Neural progenitor cell (in vitro differentiated cells): ENCODE results near the gene ARIH2. TPM values are rescaled to one million over a fixed set of nuclear protein-coding genes. Genes with fewer than 3 reads are reported as not detected.
"Not testable (repeated sequence)": the region's sequence is repeated elsewhere in the genome, so short reads cannot be mapped to it uniquely, and the experiment has no call there.

ENCODE experiments used
- DNase-seq: peaks from one replicate; pipeline ENCODE4 v3.0.0-alpha.2; 2016; ENCODE audit warnings: low spot score
- H2AFZ ChIP-seq: fragments of 200-600 bp; sonication (generic); replicated peaks from 2 replicates; pipeline ENCODE4 v1.6.1; 2016; ENCODE audit warnings: antibody characterized with exemption
- H3F3A ChIP-seq: fragments of 200-600 bp; sonication (generic); 2 replicates; pipeline ENCODE4 v1.6.1; 2016; ENCODE audit warnings: antibody characterized with exemption, low read depth
- H3K27ac ChIP-seq: fragments of 200-600 bp; sonication (generic); 2 replicates; pipeline ENCODE4 v1.5.1; 2016; ENCODE audit warnings: mild to moderate bottlenecking
- H3K27me3 ChIP-seq: fragments of 200-600 bp; sonication (generic); 2 replicates; pipeline ENCODE4 v1.6.1; 2016; ENCODE audit warnings: mild to moderate bottlenecking, moderate library complexity
- H3K36me3 ChIP-seq: fragments of 200-600 bp; sonication (generic); 2 replicates; pipeline ENCODE4 v1.5.1; 2016
- H3K4me1 ChIP-seq: fragments of 200-600 bp; sonication (generic); 2 replicates; pipeline ENCODE4 v1.6.1; 2016; ENCODE audit warnings: mixed run types
- H3K4me2 ChIP-seq: fragments of 200-600 bp; sonication (generic); 2 replicates; pipeline ENCODE4 v1.6.1; 2016
- H3K4me3 ChIP-seq: fragments of 200-600 bp; sonication (generic); 2 replicates; pipeline ENCODE4 v1.5.1; 2016
- H3K79me2 ChIP-seq: fragments of 200-600 bp; sonication (generic); 2 replicates; pipeline ENCODE4 v1.6.1; 2016; ENCODE audit warnings: low read depth
- H3K9ac ChIP-seq: fragments of 200-600 bp; sonication (generic); 2 replicates; pipeline ENCODE4 v1.6.1; 2016
- H3K9me3 ChIP-seq: fragments of 200-600 bp; sonication (generic); 2 replicates; pipeline ENCODE4 v1.5.1; 2016; ENCODE audit warnings: low read depth
- H4K20me1 ChIP-seq: fragments of 200-600 bp; sonication (generic); 2 replicates; pipeline ENCODE4 v1.6.1; 2016; ENCODE audit warnings: low read depth
- H3K27ac Mint-ChIP-seq: 3 replicates; pipeline ENCODE4 v1.8.0; 2021; ENCODE audit warnings: mixed read lengths
- H3K27me3 Mint-ChIP-seq: 2 replicates; pipeline ENCODE4 v1.8.0; 2022; ENCODE audit warnings: low read depth, mild to moderate bottlenecking, inconsistent platforms, moderate library complexity, mixed read lengths; ENCODE audit not compliant: insufficient read depth
- H3K36me3 Mint-ChIP-seq: 3 replicates; pipeline ENCODE4 v1.8.0; 2021; ENCODE audit warnings: mixed read lengths
- H3K4me1 Mint-ChIP-seq: 3 replicates; pipeline ENCODE4 v1.8.0; 2021; ENCODE audit warnings: mixed read lengths
- H3K4me3 Mint-ChIP-seq: 3 replicates; pipeline ENCODE4 v1.8.0; 2021; ENCODE audit warnings: mild to moderate bottlenecking, moderate library complexity, mixed read lengths
- H3K9me3 Mint-ChIP-seq: 3 replicates; pipeline ENCODE4 v1.8.0; 2020; ENCODE audit warnings: mixed read lengths
- EZH2 ChIP-seq: fragments of 200-600 bp; sonication (generic); IDR thresholded peaks from 2 replicates; pipeline ENCODE4 v1.6.1; 2017; ENCODE audit warnings: antibody characterized with exemption, mild to moderate bottlenecking, moderate library complexity
- EZH2phosphoT487 ChIP-seq: fragments of 200-600 bp; sonication (generic); IDR thresholded peaks from 2 replicates; pipeline ENCODE4 v1.6.1; 2017; ENCODE audit warnings: antibody characterized with exemption
- total RNA-seq: library from RNA; depleted of rRNA; stranded (reverse); fragments of >200 nt; gene quantifications from 2 replicates; pipeline ENCODE4 v1.2.3, GENCODE V29; 2015; ENCODE audit warnings: low replicate concordance
- TF ChIP-seq, protein P1 (sequence below): fragments of 200-600 bp; sonication (generic); IDR thresholded peaks from 2 replicates; pipeline ENCODE4 v1.5.1; 2017; ENCODE audit warnings: antibody characterized with exemption, mild to moderate bottlenecking

ARIH2 gene
- total RNA-seq, 1 donor from 2014 or later, result 101 TPM

DNA sequence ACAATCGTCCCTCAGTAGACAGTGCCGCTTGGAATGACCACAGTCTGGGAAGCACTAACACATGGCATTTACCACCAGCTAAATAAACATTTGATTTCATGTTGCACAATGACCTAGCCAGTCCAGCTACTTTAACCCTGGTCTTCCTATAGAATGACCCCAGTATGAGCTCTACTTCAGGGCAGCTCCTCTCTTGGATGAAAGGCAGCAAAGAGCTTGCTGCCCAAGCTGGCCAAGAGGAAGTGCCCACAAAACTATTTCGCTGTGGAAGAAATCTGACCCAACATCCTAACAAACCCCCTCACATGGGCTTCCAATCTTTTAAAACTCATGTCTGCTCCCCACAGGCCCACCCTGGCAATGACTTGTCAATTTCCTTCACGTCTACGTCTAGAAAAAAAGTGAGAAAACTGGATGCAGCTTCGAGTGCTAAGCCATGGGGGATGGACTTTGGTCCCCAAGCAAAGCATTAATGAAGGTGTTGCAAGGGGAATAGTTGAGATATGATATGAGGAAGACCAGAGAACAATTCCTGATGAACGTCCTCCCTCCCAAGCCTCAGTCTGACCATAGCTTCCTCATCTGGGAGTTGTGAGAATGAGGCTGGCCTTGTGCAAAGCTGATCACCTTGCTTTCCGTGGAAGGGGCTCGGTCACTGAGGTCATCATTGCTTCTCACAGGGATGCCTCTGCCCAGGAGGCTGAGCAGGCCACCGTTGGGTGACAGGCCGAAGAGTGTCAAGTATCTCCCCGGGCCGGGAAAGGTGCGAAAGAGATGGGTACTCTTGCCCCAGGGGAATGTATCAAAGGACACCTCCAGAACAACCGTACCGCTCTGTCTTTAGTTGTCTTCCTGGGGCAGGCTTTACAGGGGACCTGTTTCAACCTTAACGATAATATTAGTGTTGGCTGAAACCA, 20.9 kb upstream of the ARIH2 start:
- no peak overlapping the region for H3K27ac Mint-ChIP-seq

DNA sequence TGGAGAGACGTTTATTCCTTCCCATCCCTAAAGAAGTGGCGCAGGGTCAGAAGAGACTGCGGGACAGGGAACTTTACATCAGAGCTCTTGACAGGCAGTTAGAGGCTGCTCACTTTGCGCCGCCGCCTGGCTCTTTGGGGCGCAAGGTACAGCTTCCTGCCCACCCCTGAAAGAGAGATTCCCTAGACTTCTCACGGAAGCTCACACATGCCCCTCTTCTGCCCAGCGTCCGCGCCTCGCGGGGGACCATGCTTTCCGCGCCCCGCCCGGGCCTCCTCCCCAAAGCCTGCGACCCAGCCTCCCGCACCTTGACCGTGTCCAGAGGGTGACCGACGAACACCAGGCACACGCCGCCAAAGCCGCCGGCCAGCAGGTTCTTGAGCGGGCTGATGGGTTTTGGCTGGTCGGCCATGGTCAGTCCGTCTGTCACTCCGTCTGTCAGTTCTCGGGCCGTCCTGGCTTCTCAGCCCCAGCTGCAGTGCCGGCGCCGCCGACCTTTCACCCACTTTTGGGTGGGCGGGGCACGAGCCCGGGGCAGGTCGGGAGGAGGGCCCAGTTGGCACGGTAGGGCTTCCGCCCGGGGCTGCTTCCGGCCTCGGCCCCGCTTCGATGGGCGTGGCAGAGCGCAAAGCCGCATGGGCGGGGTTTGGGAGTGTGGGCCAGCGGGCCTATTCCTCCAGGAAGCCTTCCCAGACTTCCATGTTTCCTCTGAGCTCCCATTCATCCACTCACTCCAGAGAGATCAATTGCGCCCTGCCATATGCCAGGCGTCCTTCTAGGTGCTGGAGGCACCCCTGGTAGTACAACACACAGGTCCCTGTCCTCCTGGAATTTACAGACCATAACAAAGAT, 20.0 kb upstream of the ARIH2 start, which contains the start of gene SLC25A20:
SLC25A20 (minus strand) TSS at position 500 of the 852 bp plus-strand sequence; CDS start at position 412, 88 bp downstream.
- Histone ChIP-seq H2AFZ (peak within 1 kb of the TSS; percentile 69), H4K20me1 (no peaks in the 10 kb centered on the region), H3K4me2 (peak within 1 kb of the TSS; percentile 82), H3K27ac (no peak within 1 kb of the TSS), H3K27me3 (peaks cover 10% of the 10 kb centered on the region), H3K9ac (no peak within 1 kb of the TSS), H3K4me3 (peak within 1 kb of the TSS; percentile 62), H3K79me2 (no peaks in the 10 kb centered on the region), H3K36me3 (no peaks in the 10 kb centered on the region), H3K4me1 (no peaks in the 10 kb centered on the region), H3F3A (peaks cover 13% of the 10 kb centered on the region), H3K9me3 (no peaks in the 10 kb centered on the region)
- H3K9me3 Mint-ChIP-seq, result no peaks in the 10 kb centered on the region
- peaks cover 14% of the 10 kb centered on the region for H3K4me1 Mint-ChIP-seq
- H3K36me3 Mint-ChIP-seq, result no peaks in the 10 kb centered on the region
- peaks cover 6% of the 10 kb centered on the region for H3K27me3 Mint-ChIP-seq
- peak; percentile 91 for DNase-seq
- no peak within 1 kb of the TSS for H3K27ac Mint-ChIP-seq
- TF ChIP-seq EZH2phosphoT487, result no peak
- TF ChIP-seq, protein P1, sequence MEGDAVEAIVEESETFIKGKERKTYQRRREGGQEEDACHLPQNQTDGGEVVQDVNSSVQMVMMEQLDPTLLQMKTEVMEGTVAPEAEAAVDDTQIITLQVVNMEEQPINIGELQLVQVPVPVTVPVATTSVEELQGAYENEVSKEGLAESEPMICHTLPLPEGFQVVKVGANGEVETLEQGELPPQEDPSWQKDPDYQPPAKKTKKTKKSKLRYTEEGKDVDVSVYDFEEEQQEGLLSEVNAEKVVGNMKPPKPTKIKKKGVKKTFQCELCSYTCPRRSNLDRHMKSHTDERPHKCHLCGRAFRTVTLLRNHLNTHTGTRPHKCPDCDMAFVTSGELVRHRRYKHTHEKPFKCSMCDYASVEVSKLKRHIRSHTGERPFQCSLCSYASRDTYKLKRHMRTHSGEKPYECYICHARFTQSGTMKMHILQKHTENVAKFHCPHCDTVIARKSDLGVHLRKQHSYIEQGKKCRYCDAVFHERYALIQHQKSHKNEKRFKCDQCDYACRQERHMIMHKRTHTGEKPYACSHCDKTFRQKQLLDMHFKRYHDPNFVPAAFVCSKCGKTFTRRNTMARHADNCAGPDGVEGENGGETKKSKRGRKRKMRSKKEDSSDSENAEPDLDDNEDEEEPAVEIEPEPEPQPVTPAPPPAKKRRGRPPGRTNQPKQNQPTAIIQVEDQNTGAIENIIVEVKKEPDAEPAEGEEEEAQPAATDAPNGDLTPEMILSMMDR, result peak; percentile 3
- peak within 1 kb of the TSS; percentile 85 for H3K4me3 Mint-ChIP-seq

More for the DNA sequence above, 20.9 kb upstream of the ARIH2 start:
- Histone ChIP-seq H3K4me2 (peak overlapping the region; percentile 82), H4K20me1 (no peaks in the 10 kb centered on the region), H3K79me2 (no peaks in the 10 kb centered on the region), H3K4me3 (peak overlapping the region; percentile 62), H3K9me3 (no peaks in the 10 kb centered on the region), H3K4me1 (no peaks in the 10 kb centered on the region), H3K9ac (no peak overlapping the region), H3F3A (peaks cover 13% of the 10 kb centered on the region), H3K27me3 (peaks cover 10% of the 10 kb centered on the region), H2AFZ (peak overlapping the region; percentile 69), H3K27ac (no peak overlapping the region), H3K36me3 (no peaks in the 10 kb centered on the region)
- Mint-ChIP-seq H3K36me3 (no peaks in the 10 kb centered on the region), H3K27me3 (peaks cover 6% of the 10 kb centered on the region), H3K4me1 (peaks cover 14% of the 10 kb centered on the region), H3K4me3 (peak overlapping the region; percentile 85), H3K9me3 (no peaks in the 10 kb centered on the region)
- no peak for DNase-seq
- TF ChIP-seq, protein P1, result no peak
- TF ChIP-seq EZH2, result no peak
- no peak for TF ChIP-seq EZH2phosphoT487

DNA sequence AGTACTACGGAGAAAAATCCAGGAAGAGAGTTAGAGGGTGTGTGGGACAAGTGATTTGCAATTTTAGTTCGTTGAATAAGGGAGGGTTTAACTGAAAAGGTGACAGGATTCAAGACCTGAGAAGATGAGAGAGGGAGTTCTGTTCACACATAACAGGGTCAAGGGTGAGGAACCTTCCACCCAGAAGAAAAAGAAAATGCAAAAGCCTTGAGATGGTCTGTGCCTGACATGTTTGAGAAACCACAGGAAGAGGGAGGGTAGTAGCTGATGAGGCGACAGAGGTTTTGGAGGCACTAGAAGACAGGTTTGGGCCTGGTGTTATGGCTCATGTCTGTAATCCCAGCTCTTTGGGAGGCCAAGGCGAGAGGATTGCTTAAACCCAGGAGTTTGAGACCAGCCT, 19.4 kb upstream of the ARIH2 start:
- no peak overlapping the region for H3K27ac ChIP-seq
- peaks cover 13% of the 10 kb centered on the region for H3F3A ChIP-seq
- H3K27me3 ChIP-seq, result peaks cover 10% of the 10 kb centered on the region
- peak overlapping the region; percentile 82 for H3K4me2 ChIP-seq
- no peaks in the 10 kb centered on the region for H3K36me3 ChIP-seq
- no peak overlapping the region for H2AFZ ChIP-seq
- H3K4me3 ChIP-seq, result peak overlapping the region; percentile 62
- peaks cover 6% of the 10 kb centered on the region for H3K27me3 Mint-ChIP-seq
- H3K9me3 ChIP-seq, result no peaks in the 10 kb centered on the region
- no peaks in the 10 kb centered on the region for H3K4me1 ChIP-seq
- H3K9me3 Mint-ChIP-seq, result no peaks in the 10 kb centered on the region
- no peak overlapping the region for H3K9ac ChIP-seq
- no peaks in the 10 kb centered on the region for H4K20me1 ChIP-seq
- H3K79me2 ChIP-seq, result no peaks in the 10 kb centered on the region
- peaks cover 14% of the 10 kb centered on the region for H3K4me1 Mint-ChIP-seq
- peak overlapping the region; percentile 85 for H3K4me3 Mint-ChIP-seq
- TF ChIP-seq, protein P1, result no peak
- TF ChIP-seq EZH2phosphoT487 (no peak), EZH2 (no peak)
- DNase-seq, result no peak
- no peaks in the 10 kb centered on the region for H3K36me3 Mint-ChIP-seq
- no peak overlapping the region for H3K27ac Mint-ChIP-seq

DNA sequence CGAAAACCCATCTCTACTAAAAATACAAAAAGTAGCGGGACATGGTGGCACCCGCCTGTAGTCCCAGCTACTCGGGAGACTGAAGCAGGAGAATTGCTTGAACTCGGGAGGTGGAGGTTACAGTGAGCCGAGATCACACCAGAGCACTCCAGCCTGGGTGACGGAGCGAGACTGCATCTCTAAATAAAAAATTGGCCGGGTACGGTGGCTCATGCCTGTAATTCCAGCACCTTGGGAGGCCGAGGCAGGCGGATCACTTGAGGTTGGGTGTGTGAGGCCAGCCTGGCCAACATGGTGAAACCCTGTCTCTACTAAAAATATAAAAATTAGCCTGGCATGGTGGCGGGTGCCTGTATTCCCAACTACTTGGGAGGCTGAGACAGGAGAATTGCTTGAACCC, 11.6 kb upstream of the ARIH2 start:
- not testable (repeated sequence) for H3K9me3 ChIP-seq, H3K79me2 ChIP-seq, H3F3A ChIP-seq, H2AFZ ChIP-seq, H3K36me3 Mint-ChIP-seq, H3K27ac ChIP-seq, H3K4me3 Mint-ChIP-seq, H3K4me2 ChIP-seq, H4K20me1 ChIP-seq, H3K36me3 ChIP-seq, H3K27ac Mint-ChIP-seq, H3K4me1 Mint-ChIP-seq, DNase-seq, H3K4me1 ChIP-seq, H3K27me3 ChIP-seq, H3K9ac ChIP-seq, H3K27me3 Mint-ChIP-seq, H3K9me3 Mint-ChIP-seq, H3K4me3 ChIP-seq
